Measurements from ENCODE around the gene ARPC5L. TPM values are rescaled to one million over a fixed set of nuclear protein-coding genes. Genes with fewer than 3 reads are reported as not detected.
A peak's percentile ranks its signal among the peaks of the same experiment; 100 is the strongest.

Gene ARPC5L
- total and polyA plus RNA-seq, 12 donors, result 26.6 to 74.9 (median 39.9) TPM

DNA sequence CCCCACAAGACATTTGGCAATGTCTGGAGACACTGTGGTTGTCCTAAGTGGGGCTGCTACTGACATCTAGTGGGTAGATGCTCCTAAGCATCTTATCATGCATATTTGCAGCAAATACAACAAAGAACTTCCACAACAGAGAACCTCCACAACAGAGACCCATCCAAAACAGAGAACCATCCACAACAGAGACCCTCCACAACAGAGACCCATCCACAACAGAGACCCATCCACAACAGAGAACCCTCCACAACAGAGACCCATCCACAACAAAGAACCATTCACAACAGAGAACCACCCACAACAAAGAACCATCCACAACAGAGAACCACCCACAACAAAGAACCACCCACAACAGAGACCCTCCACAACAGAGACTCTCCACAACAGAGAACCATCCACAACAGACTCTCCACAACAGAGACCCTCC is 32.8 kb downstream of the ARPC5L start:
- peaks cover 0 to 89% (median 56%) of the 10 kb centered on the region in 9 donors for H3K36me3 ChIP-seq
- no peaks in the 10 kb centered on the region for H3K9me3 ChIP-seq
- H3K27me3 ChIP-seq, result no peaks in the 10 kb centered on the region
- H3K4me1 ChIP-seq, result no peaks in the 10 kb centered on the region
- TF ChIP-seq, protein P1, sequence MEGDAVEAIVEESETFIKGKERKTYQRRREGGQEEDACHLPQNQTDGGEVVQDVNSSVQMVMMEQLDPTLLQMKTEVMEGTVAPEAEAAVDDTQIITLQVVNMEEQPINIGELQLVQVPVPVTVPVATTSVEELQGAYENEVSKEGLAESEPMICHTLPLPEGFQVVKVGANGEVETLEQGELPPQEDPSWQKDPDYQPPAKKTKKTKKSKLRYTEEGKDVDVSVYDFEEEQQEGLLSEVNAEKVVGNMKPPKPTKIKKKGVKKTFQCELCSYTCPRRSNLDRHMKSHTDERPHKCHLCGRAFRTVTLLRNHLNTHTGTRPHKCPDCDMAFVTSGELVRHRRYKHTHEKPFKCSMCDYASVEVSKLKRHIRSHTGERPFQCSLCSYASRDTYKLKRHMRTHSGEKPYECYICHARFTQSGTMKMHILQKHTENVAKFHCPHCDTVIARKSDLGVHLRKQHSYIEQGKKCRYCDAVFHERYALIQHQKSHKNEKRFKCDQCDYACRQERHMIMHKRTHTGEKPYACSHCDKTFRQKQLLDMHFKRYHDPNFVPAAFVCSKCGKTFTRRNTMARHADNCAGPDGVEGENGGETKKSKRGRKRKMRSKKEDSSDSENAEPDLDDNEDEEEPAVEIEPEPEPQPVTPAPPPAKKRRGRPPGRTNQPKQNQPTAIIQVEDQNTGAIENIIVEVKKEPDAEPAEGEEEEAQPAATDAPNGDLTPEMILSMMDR (IDR thresholded peaks at IDR 0.05), result peak in 7 of 9 donors; percentile 34 to 52 (median 50)
- H3K4me3 ChIP-seq, result no peak overlapping the region
- no peak for DNase-seq
- H3K27ac ChIP-seq, result no peak overlapping the region
- intact Hi-C loops (cut with DNase I), result loop anchor here in 2 of 10 donors (1.0 to 5.0 kb wide), 2 partner anchors 120 to 122 kb away; partner anchors contain the start of gene NR6A1 (in 1 of the 2)
- peak in 2 of 8 donors; percentile 48 to 50 for ATAC-seq

DNA sequence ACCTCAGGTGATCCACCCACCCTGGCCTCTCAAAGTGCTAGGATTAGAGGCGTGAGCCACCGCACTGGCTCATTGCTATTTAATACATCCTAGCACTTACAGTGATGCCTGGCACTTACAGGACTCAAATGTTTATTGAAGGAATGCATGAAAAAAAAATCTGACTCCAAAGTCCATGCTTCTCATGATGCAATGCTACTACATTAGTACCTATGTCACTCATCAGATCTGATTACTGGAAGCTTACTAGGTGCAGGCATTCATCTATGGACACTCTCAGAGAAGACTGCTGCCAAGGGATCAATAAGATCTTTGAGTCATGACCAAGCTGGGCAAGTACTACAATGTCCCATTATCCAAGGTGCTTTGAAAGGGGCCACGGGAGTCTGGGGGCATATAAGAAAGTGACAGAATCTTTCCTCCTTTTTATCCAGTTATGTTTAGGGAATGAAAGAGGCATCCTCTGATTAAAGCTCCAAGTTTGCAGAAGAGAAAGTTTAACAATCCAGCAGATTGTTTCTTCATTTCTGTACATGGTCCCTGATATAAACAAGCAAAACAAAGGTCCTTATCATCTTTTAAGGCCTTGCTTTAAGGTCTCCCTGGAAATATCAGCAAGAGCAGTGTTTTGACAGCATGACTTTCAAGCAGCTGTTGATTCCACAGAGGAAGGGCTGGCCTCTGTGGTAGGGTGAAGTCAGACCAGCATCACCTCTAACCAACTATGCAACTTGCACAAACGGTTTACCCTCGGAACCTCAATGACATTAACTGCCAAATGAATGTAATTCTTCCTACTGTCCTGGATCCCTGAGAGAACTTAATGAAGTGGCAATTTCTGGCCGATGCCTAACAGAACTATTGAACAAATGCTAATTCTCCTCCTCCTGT is 35.9 kb downstream of the ARPC5L start:
- H3K36me3 ChIP-seq, result peaks cover 0 to 80% (median 39%) of the 10 kb centered on the region in 9 donors
- intact Hi-C loops (cut with DNase I), result loop anchor here in 1 of 10 donors (5.0 kb wide), 1 partner anchor 126 kb away; the partner anchor contains the start of gene NR6A1
- no peaks in the 10 kb centered on the region for H3K4me1 ChIP-seq
- no peaks in the 10 kb centered on the region for H3K27me3 ChIP-seq
- TF ChIP-seq, protein P1 (IDR thresholded peaks at IDR 0.05), result no peak
- 85 to 89% methylated on average over 6 of the region's 6 CpGs for WGBS, 2 donors
- H3K4me3 ChIP-seq, result no peak overlapping the region
- no peaks in the 10 kb centered on the region for H3K9me3 ChIP-seq
- no peak for DNase-seq
- no peak overlapping the region for H3K27ac ChIP-seq
- no peak for ATAC-seq

DNA sequence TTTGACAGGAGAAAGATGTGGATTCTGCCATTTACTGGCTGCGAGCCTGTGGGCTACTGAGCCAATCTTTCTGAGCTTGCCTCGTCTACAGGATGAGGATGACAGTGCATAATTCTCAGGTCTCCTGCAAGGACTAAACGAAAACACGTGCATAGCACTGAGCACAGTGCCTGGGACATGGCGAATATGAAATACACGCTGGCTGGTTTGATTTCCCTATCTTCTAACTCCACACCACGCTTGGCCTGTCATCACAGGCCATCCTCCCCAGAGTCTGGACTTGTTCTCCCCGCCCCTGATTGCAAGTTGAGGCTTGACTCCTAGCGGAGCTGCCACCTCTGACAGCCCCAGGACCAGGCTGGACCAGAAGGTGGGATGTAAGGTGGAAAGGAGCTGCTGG is 37.9 kb downstream of the ARPC5L start:
- H3K4me3 ChIP-seq, result no peak overlapping the region
- no peak overlapping the region for H3K27ac ChIP-seq
- no peaks in the 10 kb centered on the region for H3K9me3 ChIP-seq
- ATAC-seq (no peak), DNase-seq (no peak)
- WGBS, 2 donors, result 85 to 89% methylated on average over 9 of the region's 9 CpGs
- intact Hi-C loops (cut with DNase I), result loop anchor here in 1 of 10 donors (5.0 kb wide), 1 partner anchor 128 kb away; the partner anchor contains the start of gene NR6A1
- TF ChIP-seq, protein P1 (IDR thresholded peaks at IDR 0.05), result no peak
- H3K27me3 ChIP-seq, result no peaks in the 10 kb centered on the region
- no peaks in the 10 kb centered on the region for H3K4me1 ChIP-seq
- H3K36me3 ChIP-seq, result peaks cover 0 to 82% (median 39%) of the 10 kb centered on the region in 9 donors

DNA sequence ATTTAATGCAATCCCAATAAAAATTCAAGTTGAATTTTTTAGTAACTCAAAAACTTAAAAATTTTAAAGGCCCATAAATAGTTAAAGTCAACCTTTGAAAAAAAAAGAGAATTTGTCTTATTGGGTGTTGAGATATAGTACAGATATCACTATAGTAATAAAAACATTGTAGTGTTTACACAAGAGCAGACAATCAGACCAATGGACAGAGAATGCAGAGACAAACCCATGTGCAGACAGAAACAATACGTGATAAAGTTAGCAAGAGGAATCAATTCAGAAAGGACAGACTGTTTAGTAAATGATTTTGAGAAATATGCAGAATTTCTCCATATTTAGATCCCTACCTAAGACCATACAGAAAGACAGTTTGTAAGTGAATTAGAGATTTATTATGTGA is 45.0 kb downstream of the ARPC5L start:
- intact Hi-C loops (cut with DNase I), result no loop called here
- 77 to 87% methylated on average over 1 of the region's 1 CpG for WGBS, 2 donors
- peaks cover 0 to 99% (median 19%) of the 10 kb centered on the region in 9 donors for H3K36me3 ChIP-seq
- no peaks in the 10 kb centered on the region for H3K4me1 ChIP-seq
- ATAC-seq (no peak), DNase-seq (no peak)
- TF ChIP-seq, protein P1 (IDR thresholded peaks at IDR 0.05), result no peak
- no peaks in the 10 kb centered on the region for H3K27me3 ChIP-seq
- no peak overlapping the region for H3K27ac ChIP-seq
- no peak overlapping the region for H3K4me3 ChIP-seq
- H3K9me3 ChIP-seq, result no peaks in the 10 kb centered on the region
